ENCODE data around the gene CTSV. TPM values are rescaled to one million over a fixed set of nuclear protein-coding genes. Genes with fewer than 3 reads are reported as not detected.

Gene CTSV
- total RNA-seq, 2 experiments from 2014 or later, result 0.46 to 0.79 TPM

Other genes with a start within 250 kb of the CTSV start
- gene ZNF782, start 184.6 kb downstream of the CTSV start, total RNA-seq, result 1 to 10 TPM; 4.1 to 5.9 TPM
- gene NUTM2G, start 110.3 kb downstream of the CTSV start, total RNA-seq, result not detected